NCI-H2107 (cell line): ENCODE measurements around the gene PTPDC1.

Experiments used
- DNase-seq: peaks from one replicate; lab custom pipeline; 2025; lab: John Stamatoyannopoulos, UW

Gene PTPDC1

GRCh38 chr9:94140791-94141790, 56.8 kb downstream of the PTPDC1 start:
- DNase-seq, result no peak

- DNase-seq, result no peak
Measured at GRCh38 chr9:94142353-94142752, 58.1 kb downstream of the PTPDC1 start.

GRCh38 chr9:94144394-94144793, 60.1 kb downstream of the PTPDC1 start:
- no peak for DNase-seq

DNA sequence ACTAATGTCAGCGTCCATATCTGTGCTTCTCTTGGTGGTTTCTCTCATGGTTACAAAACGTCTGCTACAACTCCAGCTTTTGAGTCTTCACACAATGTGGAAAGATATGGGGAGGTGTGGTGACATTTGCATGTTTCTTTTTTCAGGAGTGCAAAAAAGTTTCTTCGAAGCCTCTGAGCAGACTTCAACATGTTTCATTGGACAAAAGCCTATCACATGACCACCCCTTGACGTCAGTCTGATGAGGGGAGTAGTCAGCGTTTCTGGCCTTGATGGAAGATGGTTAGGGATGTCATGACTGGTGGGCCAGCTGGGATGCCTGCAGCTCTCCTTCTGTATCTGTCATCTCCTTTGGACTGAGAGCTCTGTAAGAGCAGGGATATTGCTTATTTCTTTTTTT, 61.4 kb downstream of the PTPDC1 start:
- DNase-seq, result no peak

DNA sequence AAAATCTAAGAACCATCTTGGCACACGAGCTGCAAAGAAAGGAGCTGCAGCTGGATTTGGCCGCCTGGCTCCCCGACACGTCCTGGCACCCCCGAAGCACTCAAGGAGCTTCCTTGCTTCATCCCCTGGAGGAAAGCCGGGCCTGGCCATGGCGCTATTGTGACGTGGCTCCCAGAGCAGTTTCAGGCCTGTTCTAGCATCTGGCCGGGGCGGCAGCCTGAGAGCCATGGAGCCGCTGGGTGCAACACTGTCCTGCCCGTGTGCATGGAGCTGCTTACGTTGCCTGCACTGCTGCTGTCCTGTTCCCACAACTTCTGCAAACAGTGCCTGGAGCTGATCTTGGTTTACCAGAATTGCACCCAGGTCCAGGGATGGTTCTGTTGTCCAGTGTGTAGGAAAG, 63.5 kb downstream of the PTPDC1 start:
- no peak for DNase-seq

DNA sequence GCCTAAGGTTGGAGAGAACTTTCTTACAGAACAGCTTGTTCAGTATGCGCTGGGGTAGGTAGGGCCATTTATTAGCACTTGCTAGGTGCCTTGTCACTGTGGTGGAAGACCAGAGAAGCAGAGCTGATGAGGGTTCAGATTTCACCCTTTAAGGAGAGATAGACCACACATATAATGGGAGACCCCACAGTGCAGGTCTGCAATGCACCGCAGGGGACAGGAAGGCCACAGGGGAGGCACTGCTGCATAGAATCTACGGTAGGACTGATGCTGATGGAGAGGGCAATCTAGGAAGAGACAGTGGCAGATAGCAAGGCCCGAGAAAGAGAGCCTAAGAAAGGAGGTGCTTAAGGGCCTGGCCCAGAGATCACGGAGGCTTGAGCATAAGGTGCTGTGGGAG, 64.2 kb downstream of the PTPDC1 start:
- DNase-seq, result no peak

- no peak for DNase-seq
Measured at GRCh38 chr9:94149696-94150095, 65.4 kb downstream of the PTPDC1 start.

DNA sequence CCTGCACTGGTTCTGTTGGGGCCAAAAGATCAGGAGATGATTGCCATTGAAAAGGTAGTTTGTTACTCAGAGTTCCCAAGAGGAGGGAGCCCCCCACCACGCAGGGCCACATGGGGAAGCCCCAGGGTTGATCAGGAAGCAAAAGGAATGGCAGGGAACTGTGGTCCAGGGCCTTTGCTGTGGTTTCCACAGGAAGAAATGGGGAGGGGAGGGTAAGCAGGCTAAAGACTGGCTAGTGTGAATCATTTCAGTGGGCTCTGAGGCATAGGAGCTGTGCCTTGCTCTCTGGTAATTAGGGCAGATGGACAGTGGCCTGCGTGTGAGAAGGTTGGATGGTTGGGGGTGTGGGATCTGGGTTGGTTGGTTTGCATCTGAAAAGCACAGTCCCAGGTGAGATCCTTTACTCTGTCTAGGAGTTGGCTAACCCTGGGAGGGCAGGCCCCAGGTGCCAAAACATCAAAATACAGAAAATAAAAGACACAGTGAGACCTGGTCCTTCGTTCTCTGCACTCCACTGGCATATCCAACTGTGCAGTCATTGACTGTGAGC, 66.1 kb downstream of the PTPDC1 start:
- DNase-seq, result no peak

DNA sequence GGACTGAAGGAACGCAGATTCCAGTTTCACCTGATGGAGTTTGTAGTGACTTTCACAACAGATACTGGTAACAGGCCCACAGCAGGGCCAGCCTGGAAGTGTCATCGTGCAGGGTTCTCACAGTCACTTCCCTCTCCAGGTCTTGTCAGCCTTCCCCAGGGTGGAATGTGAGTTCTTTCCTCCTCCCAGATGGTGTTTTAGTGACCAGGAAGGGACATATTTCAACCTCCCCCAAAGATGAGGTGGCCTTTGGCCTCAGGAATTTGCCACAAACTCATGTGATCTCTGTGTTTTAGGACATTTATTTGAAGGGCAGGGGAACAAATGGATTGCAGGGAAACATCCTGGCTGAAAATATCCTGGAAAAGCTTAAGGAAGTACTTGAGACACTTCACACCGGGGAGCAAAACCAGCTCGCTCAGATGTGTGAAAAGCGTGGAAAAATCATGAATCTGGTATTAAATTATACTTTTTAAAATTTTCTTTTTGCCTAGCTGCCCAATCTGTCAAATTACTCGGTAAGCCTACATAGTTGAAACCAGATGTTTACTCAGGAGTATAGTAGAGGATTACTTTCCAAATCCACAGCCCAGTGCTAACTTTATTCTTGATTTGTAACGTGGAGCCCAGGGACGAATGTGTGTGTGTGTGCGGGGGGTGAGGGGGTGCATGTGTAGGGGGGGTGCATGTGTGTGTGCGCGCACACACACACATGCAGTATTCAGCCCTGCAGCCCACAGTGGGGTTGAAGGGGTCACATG, 66.8 kb downstream of the PTPDC1 start:
- no peak for DNase-seq

DNA sequence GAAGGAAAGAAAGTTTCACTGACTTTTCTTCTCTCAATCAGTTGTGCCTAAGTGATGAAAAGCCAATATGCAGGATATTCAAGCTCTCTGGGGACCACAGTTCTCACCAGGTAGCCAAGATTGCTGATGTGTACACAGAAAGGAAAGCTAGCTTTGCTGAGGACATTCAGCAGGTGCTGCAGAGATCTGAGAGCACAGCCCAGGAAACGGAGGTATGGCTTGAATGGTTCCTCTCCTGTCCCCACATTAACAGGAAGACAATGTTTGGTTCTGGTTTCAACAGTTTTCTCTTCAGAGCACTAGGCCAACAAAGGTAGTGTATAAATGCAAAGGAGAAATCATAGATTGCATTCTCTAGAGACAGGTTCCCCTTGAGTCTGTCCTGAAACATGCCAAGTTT, 69.6 kb downstream of the PTPDC1 start:
- no peak for DNase-seq

DNA sequence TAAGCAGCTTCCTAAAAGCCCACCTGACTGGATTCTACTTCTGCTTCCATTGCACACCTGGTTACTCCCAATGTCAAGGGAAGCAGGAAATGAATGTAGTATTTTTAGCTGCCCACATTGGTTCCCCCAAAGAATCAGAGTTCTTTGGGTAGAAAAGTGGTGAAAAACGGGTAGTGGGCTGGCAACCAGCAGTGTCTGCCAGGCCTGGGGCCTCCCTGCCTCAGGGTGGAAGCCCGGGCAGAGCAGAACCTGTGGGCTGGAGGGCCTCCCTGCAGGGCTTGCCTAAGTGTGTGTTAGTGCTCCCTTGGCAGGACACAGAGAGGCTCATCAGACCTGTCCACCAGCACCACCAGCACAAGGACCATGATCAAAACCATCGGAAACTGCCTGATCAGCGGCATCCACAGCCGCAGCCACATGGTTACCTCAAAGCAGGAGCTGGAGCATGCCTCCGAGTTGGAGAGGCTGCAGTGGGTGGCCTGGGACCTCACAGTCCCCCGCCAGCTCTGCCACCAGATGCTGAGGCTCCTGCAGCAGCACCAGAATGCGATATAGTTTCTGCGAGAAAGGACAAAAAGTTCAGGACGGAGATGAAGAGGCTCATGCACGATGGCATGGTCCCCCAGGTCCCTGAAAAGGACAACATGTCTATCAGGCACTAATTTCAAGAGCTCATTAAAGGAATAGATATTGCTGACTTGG, 72.2 kb downstream of the PTPDC1 start:
- no peak for DNase-seq

DNA sequence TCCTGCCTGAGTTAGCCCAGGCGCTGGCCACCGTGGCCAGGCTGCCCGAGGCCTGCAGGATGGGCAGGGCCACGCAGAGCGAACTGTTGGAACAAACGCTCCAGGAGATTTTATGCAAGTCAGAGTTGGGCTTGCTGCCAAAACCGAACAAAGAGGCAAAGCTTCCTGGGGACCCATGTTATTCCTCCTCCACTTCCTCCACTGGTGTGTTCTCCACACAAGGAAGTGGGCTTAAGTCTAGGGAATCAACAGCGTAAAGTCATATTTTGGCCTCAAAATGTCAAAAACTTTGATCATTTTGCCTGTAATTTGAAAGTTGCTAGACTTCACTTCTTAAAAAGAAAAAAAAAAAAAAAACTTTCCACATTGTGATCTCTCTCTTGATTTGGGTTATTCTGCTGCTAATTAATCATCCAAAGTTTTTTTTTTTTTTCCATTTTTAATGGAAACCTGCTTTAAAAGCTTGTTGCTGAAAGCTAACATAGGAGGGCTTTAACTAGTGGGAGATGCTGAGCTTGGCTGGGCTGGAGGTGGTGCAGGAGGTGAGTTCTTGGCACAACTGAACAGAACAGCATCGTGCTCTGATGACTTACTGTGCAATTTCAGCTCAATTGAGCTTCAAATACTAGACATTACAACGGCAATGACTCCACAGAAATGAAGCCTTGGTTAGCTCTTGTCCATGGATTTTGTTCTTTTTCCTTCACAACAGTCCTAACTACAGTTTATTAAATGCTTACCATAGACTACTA, 73.0 kb downstream of the PTPDC1 start:
- DNase-seq, result no peak
